Fibroblast of skin of abdomen (primary cell): Measurements from ENCODE around the gene ZBTB44. TPM values are rescaled to one million over a fixed set of nuclear protein-coding genes. Genes with fewer than 3 reads are reported as not detected.
A peak's percentile ranks its signal among the peaks of the same experiment; 100 is the strongest.
"Not testable (repeated sequence)": the region's sequence is repeated elsewhere in the genome, so short reads cannot be mapped to it uniquely, and the experiment has no call there.

Experiments
- DNase-seq: peaks from one replicate; pipeline ENCODE4 v3.0.0-alpha.2; 2013
- polyA plus RNA-seq, 2 experiments: library from polyadenylated mRNA; unstranded; fragments of 120-200 nt; gene quantifications; one replicate each; pipeline ENCODE4 v1.2.1, GENCODE V29; 2013; ENCODE audit not compliant: insufficient read length in 2 of 2

ZBTB44 gene, protein sequence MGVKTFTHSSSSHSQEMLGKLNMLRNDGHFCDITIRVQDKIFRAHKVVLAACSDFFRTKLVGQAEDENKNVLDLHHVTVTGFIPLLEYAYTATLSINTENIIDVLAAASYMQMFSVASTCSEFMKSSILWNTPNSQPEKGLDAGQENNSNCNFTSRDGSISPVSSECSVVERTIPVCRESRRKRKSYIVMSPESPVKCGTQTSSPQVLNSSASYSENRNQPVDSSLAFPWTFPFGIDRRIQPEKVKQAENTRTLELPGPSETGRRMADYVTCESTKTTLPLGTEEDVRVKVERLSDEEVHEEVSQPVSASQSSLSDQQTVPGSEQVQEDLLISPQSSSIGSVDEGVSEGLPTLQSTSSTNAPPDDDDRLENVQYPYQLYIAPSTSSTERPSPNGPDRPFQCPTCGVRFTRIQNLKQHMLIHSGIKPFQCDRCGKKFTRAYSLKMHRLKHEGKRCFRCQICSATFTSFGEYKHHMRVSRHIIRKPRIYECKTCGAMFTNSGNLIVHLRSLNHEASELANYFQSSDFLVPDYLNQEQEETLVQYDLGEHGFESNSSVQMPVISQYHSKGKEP
- polyA plus RNA-seq (2013, experiment 1 of 2; ENCODE audit: insufficient read length): 13.3 TPM
- 12.6 TPM for polyA plus RNA-seq (2013, experiment 2 of 2; ENCODE audit: insufficient read length)

DNA sequence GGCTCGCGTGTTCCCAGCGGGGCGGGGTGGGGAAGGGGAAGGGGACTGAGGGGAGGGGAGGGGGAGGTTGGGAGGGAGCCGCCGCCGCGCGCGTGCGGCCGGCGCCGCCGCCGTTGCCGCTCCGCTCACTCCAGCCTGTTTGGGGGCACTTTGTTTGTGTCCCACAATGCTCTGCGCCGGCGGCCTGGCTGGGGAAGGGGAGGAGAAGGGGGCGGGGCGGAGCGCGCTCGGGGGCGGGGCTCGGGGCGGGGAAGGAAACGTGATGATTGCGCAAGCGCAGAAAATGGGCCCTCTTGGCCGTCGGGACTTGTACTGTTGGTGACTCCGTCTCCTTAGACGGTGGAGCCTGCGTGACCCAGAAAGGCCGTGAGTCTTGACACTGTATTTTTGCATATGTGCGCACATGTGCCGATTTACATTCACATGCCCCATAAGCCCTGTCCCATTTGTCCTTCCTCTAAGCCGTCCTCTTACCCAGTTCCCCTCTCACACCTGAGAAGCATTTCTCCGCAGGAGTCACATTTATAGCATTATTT, at the start of gene ZBTB44:
TSS of gene ZBTB44 (minus strand) at position 168 of the 536 bp plus-strand sequence. CDS start 53,044 bp downstream, outside the sequence.
- peak; percentile 91 for DNase-seq

DNA sequence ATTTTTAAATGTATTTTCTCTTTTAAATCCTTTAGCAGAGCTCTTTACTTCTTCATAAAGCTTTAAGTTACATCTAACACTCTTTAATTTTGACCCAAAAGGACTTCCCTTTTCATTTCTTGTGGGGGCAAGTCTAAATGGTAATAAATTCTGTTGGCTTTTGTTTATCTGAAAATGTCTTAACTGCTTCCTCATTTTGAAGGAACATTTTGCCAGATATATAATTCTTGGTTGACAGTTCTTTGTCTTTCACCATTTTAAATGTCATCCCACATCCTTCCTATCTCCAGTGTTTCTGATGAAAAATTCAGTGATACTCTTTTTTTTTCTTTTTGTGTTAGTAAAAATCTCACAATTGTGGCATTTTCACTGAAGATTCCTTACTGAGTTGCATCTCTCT, 44.7 kb upstream of the ZBTB44 start:
- DNase-seq: no peak

DNA sequence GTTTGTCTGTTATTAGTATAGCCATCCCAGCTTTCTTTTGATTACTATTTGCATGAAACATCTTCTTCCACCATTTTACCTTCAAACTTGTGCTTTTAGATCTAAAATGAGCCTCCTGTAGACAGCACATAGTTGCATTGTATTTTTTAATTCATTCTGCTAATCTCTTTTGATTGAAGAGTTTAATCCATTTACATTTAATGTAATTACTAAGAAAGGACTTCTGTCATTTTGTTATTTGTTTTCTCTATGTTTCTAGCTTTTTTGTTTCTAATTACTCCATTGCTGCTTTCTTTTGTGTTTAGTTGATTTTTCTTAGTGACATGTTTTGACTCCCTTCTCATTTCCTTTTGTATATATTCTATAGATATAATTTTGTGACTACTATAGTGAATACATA, 43.7 kb upstream of the ZBTB44 start:
- no peak for DNase-seq

DNA sequence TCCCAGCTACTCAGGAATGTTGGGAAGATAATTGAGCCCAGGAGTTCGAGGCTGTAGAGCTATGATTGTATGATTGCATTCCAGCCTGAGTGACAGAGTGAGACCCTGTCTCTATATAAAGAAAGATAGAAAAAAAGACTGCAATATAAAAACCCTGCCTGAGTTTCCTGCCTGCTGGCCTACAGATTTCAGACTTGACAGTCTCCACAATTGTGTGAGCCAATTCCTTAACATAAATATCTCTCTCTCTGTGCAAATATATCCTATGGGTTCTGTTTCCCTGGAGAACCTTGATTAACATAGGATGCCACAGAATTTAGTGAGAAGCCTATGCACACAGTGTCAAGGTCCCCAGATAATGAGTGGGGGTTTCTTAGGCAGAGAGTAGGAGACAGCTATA, 32.5 kb upstream of the ZBTB44 start:
- no peak for DNase-seq

DNA sequence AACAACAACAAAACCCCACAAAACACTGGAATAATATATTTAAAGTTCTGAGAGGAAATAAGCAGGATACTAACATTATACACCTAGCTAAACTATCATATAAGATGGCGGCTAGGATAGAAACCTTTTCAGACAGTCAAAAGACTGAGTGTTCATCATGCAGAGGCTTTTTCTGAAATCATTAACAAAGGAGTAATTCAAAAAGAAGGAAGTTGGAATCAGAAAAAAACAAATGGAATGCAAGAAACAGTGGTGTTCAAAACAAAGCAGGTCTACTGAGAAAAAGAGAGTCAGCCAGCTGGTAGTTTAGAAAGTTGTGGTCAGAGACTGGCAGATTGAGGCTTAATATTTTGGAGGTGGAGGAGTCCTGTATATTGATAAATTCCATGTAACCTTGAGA, 30.1 kb upstream of the ZBTB44 start:
- DNase-seq: no peak

DNA sequence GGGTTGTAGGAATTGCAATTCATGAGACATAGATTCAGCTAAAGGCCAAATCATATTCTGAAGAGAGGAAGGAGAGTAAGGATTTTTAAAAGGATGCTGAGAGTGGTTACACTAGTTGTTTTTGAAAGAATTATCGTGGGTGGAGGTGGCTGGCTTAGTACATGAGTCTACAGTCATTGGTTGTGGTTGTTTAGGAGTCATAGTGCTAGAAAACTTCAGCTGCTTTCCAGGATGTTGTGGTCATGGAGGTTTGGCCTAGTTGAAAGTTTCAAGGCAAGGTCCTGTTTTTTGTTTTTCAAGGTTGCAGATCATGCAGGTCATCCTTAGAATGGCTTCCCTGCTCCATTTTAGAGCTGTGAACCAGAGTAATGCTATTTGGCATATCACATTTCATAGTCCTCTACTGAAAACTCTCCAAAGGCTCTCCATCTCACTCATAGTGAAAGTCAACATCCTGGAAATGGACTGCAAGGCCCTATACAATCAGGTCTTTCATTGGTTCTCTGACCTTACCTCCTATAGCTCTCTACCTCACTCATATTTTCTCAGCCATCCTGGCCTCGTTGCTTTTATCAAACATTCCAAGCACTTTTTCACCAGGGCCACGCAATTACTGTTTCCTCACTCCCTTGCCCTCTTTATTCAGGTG, 26.1 kb upstream of the ZBTB44 start:
- DNase-seq: no peak

DNA sequence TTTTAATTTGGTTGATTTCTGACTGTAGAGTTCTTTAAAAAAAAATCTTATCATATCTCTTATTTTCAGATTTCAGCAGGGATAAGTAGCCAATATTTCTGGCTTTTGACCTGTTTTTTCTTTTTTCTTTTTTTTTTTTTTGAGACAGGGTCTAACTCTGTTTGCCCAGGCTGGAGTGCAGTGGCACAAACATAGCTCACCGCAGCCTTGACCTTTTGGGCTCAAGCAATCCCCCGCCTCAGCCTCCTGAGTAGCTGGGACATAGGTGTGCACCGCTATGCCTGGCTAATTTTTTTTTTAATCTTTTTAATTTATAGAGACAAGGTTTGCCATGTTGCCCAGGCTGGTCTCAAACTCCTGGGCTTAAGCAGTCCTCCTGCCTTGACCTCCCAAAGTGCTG, 23.9 kb upstream of the ZBTB44 start:
- DNase-seq: no peak

DNA sequence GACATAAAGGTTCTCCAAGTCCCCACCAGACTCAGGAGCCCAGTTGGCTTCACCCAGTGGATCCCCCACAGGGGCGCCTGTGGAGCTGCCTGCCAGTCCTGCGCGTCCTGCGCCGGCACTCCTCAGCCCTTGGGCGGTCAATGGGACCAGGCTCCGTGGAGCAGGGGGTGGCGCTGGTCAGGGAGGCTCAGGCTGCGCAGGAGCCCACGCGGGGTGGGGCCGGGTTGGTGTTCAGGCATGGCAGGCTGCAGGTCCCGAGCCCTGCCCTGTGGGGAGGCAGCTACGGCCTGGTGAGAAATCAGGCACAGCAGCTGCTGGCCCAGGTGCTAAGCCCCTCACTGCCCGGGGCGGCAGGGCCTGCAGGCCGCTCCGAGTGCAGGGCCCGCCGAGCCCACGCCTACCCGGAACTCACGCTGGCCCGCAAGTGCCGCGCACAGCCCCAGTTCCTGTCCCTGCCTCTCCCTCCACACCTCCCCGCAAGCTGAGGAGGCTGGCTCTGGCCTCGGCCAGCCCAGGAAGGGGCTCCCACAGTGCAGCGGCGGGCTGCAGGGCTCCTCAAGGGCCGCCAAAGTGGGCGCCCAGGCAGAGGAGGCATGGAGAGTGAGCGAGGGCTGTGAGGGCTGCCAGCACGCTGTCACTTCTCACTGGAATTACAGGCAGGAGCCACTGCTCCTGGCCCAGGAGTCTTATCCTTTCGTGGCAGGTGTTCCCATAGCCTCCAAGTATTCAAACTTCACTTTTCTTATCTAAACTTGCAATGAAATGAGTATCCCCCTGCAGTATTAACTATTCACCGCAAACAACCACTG, 22.8 kb upstream of the ZBTB44 start:
- no peak for DNase-seq

DNA sequence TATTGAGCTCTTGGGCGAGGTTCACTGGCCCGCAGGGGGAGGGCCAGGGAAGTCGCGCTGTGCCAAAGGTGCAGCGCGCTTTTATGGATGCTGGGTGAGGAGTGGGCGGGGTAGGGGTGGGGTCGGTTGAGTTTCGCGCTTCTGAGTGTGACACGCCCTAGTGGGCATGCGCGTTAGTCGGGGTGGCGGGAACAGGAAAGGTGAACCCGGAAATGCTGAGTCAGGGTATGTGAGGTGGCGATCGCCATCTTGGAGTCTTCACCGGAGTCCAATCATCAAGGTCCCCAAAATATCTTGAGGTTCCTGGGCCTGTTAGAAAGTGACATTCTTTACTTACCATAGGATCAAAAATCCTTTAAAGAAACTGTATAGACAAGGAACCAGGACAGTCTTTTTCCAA, 16.7 kb upstream of the ZBTB44 start:
- DNase-seq: not testable (repeated sequence)

DNA sequence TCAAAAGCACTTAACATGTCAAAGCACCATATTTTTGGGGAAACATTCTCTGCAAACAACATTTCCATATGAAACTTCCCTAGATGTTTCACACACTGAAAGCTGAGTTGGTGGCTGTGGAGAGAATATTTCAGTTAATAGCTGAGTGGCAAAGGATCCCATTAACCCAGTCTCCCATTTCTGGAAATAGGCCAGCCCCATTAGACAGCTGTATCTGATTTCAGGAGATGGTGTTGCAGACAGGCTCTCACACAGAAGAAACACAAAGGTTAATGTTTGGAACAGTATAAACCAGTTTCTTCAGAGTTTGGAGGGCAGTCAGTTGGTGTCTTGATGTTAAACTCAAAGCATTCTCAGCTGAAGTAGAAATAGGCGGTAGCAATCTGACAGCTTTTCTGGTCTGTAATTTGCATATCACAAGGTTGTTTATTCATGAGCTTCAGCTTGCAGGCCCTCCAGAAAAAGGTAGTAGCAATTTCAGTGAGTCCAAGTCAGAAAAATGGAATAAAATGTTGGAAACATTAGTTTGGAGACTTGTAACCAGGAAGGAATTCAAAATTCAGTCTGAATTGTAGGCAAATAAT, 15.5 kb upstream of the ZBTB44 start:
- DNase-seq: no peak

DNA sequence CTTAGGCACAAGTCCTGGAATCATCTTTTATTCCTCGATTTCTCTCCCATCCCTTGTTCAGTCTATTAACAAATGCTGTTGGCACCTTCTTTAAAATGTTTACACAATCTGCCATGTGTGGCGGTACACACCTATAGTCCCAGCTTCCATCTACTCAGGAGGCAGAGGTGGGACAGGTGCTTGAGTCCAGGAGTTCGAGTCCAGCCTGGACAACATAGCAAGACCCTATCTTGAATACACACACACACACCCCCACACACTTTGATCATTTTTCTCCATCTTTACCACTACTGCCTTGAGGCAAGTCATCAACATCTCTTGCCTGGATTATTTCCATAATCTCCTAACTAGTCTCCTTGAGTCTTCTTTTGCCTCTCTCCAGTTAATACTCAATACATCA, 13.7 kb upstream of the ZBTB44 start:
- DNase-seq: no peak

DNA sequence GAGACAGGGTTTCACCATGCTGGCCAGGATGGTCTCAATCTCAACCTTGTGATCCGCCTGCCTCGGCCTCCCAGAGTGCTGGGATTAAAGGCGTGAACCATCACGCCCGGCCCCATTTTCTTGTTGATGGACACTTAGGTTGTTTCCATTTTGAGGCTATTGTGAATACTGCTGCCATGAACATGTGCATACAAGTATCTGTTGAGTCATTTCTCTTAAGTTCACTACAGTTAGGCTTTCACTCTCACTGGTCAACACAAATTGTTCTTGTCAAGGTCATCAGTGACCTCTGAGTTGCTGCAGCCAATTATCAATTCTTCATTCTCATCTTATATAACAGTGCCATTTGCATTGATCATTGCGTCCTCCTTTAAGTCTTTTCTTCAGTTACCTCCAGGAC, 13.0 kb upstream of the ZBTB44 start:
- no peak for DNase-seq

DNA sequence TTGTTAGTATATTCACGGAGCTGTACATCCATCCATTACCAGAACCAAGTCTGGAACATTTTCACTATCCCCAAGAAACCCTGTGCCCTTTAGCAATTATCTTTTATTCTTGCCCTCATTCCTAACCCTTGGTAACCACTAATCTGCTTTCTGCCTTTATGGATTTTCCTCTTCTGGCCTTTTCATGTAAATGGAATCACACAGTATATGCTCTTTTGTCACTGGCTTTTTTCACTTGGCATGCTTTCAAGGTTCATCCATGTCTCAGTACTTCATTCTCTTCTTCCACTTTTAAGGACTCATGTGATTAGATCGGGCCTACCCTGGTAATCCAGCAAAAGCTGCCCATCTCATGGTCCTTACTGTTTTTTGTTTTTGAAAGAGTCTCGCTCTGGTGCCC, 11.0 kb upstream of the ZBTB44 start:
- no peak for DNase-seq

DNA sequence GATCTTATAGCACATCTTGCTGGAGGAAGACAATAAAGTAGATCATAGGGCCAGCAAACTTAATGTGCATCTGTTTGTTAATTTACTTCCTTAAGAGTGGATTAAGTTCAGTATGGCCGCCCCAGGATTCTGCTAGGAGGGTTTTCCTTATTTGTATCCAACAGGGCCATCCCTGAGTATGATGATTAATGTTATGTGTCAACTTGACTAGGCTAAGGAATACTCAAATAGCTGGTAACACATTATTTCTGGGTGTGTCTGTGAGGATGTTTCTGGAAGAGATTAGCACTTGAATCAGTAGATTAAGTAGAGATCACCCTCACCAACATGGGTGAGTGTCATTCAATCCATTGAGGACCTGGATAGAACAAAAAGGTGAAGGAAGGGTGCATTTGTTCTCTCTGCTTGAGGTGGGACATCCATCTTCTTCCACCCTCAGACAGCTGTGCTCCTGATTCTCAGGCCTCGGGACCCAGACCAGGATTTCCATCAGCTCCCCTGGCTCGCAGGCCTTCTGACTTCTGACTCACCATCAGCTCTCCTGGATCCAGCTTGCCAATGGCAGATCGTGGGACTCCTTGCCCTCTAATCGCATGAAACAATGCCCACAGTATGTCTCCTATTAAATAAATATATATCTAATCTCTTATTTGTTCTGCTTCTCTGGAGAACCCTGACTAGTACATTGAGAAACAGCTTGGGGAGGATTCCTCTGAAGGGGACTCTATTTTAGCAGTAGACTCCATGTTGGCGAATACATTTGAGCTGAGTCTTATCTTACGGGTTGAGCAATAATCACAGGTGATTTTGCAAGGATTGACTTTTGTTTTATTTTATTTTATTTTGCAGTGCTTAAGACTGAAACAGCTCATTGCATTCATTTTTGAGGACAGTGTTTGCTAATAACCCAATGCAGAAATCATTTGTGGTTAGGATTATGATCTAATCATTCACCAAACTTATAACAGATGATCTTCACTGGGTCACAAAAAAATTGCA, 9.0 kb upstream of the ZBTB44 start:
- peak; percentile 61 for DNase-seq

DNA sequence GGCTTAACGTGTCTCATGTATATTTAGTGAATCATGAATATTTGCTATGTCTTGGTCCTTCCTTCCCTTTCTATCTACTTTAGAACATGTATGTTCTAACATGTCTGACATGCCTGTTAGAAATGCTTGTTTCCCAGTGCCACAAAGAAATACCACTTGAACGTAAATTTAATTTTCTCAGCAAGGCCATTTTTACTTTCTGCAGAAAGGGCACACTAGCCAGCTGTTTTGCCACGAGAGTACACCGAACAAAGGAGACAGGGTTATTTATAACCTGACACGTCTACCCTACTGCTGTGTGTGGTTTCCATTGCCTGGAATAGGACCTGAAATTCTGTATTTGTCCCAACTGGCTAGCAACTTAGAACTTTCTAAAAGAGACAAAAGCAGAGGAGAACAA, 7.4 kb upstream of the ZBTB44 start:
- DNase-seq: no peak

DNA sequence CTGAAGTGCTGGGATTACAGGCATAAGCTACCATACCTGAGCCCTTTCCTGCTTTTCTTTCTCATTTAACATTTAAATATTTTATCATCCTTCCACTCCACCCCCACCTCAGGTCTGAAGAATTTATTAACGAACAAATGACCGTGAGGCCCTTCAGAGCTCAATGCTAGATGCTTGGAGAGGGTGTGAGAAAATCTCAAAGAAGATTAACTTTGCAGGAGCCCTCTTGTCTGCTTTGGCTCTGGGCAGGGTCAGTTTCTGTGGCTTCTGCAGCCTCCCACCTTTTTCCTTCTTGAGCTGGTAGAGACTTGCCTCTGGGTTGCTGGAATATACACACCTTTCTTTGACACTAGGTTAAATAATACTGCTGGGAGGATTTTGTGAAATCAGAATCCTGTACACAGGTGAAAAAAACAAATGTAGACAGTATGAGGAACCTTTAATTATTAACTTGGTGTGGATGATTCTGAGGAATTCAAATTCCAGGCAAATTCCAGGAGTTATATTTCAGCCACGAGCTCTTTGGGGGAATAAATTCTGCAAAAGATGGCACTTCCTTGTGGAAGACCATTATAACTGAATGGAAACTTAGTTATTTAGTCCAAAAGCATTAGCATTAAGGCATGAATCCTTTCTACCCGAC, 3.4 kb upstream of the ZBTB44 start:
- no peak for DNase-seq

DNA sequence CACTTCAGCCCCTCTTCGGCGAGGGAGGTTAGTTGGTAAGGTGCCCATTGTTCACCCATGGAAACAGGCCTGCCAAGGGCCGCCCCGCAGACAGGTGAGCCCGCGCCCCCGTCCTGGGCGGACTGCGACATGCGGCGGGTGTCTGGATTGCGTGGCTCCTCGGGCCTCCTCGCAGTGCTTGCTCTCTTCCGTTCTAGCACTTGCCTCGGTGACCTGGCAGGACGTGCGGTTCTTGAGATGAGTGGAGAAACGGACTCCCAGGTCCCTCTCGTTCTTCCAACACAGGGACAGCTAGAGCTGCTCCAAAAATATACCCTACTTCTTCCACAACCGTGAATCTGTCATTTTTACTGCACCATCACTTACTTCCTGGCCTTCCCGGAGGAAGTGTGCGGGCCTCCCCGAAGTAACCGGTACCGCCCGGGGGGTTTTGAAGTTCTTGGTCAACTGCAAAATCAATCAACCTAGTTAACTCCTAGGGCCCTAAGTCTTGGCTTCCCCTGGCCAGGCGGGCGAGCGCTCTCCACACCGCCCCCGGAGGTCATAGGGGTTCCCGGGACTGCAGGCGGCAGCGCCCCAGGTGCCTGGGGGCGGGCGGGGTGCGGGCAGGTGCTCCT, 745 bp upstream of the ZBTB44 start:
- no peak for DNase-seq

DNA sequence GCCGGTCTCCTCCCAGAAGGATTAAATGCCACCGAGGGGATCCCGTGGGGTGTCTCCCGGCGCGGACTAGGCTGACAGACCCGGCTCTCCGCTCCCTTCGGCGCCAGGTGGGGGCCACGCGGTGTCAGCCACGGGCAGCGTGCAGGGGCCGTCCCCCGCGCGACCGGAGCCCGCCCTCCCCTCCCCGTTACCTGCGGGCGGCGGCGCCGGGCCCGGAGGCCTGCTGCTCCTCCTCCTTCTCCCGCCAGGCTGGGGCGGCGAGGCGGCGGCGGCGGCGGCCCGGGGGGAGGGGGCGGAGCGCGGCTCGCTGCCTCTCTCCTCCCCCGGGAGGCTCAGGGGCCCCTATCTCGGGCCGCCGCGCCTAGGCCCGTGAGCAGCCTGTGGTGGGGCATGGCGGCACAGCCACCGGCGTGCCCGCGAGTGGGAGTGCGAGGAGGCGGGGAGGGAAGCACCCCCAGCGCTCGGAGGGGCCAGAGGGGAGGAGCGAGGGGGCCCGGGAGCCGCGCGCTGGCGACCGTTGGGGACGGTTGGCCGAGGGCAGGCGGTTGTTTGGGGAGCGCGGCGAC, 450 bp downstream of the ZBTB44 start:
- peak; percentile 56 for DNase-seq

DNA sequence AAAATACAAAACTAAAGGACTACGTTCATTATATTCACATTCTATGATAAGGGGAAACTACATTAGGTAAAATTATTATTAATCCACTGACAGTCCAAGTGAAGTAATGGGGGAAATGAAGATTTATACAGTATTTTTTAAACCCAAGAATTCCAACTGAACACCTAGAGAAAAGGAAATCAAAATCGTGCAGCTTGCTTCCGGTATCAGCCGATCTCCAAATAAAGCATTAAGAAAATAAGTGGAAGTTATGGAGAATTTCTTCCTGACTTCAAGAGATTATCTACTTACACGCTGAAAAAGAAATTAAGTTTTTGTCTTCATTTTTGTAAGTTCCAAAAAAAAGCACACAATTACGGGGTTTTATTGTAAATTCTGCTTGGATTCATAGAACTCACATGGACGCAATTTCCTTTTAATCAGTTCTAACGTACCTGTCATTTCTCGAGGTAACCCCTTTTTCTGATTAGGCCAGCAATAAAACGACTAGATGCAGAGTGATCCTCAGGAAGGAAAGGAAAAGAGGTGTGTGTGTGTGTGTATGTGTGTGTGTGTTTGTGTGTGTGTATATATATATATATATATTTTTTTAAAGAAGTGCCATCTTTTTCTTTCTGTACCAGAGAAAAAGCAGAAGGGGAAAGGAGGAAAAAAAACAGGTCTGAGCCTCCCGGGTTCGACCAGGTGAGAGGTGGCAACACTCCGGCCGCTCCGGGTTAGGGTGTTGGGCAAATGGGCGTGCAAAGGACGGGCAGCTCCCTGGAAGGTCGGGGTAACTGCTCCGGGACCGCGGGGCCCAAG, 1.1 kb downstream of the ZBTB44 start:
- DNase-seq: no peak
